GOT3 (cell line): ENCODE measurements around the gene KAZN.

Source experiments
- DNase-seq: peaks from one replicate; lab custom pipeline; 2025; ENCODE audit warnings: mixed read lengths; lab: John Stamatoyannopoulos, UW

KAZN gene

DNA sequence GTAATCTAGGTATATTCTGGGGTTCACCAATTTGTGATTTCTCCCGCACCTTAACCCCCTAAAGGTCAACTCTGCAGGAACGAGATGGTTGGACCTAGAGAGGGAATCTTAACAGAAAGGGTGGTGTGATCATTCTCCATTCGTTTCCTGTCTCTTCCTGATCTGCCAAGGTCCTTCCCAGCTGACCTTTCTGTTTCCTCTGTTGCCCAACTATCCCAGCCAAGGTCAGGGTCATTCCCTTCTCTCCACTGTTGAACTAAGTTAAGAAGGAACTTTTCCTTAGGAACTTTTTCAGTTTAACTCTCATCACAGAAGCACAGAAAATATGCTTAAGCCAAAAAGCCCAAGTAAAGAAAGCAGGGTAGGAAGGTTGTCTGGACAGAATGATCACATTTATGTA lies 49.3 kb downstream of the KAZN start:
- no peak for DNase-seq

DNA sequence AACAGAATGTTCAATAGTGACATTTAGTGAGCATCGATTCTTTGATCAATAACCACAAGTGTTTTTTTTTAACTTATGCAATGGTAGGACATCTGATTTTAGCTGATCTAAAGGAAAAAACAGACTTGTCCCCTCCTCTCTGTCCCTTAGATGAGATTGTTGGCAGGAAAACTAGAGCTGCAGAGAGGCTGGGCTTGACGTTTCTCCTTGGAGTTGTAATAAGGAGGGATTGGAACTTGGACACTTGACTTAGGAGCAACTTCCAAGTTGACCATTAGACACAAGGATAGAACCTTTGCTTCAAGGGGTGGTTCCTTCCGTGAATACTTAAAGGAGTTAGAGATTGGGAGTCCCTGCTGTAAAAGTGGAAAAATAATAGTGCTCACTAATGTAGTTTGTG lies 49.9 kb downstream of the KAZN start:
- DNase-seq, result no peak

DNA sequence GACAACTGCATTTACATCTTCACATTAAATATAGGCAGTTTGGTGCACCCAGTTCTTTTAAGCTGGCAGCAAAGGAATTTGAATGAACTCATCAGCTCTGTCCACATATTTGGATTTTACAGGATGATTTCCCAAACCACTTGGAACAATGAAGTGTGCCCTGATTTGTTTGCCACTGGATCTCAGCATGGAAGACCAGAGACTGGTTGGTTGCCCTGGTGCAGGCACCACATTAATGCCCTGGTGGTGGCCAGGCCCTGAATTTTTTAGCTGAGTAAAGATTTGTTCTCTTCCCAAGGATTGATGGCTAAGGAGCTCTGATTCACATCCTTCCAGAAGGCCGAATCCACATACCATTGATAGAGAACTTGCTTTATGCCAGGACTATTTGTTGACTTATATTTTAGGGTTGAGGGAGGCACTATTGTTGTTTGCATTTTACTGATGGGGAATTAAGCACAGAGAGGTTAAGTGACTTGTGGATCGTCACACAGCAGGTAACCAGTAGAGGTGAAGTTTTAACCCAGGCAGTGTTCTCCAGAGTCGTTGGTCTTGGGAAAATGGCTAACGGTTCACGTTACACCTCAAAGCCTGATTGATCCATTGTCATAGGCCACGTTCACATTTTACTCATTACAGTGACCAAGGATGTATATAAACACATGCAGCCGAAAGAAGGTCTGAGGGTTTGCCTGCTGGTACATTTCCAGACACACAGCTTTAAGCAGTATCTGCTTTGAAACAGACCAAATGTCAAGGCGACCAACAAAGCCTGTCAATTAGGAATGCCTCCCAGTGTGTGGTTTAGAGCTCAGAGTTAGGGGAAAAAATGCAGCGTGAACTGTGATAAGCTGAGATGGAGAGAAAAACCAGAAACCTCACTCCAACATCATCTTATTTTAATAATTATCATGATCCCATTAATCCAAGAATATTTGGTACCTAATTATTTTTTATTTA lies 50.7 kb downstream of the KAZN start:
- no peak for DNase-seq

DNA sequence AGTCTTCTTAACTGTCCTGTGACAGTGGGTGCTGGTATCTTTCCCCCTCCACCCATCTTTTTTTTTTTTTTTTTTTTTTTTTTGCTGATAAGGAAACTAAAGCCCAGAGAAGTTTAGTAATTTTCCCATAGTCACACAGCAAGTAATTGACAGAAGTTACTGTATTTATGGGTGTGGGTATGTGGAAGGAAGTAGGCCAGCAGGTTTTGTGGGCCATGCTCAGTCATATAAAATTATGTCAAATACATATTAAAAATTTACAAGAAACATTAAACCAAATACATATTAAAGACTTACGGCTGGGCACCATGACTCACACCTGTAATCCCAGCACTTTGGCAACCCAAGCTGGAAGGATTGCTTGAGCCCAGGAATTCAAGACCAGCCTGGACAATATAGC lies 51.5 kb downstream of the KAZN start:
- no peak for DNase-seq

DNA sequence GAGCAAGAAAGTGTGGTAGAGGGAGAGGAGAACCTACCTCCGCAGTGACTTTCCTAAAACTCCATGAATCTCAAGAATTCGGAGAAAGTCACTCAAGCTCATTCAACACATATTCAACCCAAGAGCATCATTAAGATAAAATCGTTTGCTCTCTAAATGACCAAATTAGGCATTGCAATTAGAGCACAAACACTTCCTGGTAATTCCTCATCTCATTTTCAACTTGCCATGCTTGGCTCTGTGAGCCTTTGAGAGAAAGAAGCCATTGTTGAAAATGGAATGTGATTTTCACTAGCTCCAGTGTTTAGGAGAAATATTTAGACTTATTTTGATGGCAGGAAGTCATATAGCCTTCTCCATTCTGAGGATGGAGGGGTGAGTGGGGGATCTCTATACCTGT lies 52.5 kb downstream of the KAZN start:
- DNase-seq, result no peak

DNA sequence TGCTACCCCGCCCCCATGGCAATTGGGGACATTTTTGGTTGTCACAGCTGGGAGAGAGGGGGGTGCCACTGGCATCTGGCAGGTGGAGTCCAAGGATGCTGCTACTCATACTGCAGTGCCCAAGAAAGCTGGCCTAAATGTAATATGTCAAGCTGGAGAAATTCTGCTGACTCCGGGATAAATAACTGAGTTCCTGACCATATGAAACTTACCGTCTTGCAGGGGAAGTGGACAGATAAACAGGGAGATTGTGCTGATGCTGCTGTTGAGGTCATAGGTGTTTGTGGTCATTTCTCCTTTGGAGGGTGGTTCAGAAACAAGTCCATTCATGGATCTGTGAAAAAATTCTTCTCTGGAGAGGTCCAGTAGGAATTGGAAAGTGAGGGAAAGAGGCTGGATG lies 54.4 kb downstream of the KAZN start:
- DNase-seq, result no peak

DNA sequence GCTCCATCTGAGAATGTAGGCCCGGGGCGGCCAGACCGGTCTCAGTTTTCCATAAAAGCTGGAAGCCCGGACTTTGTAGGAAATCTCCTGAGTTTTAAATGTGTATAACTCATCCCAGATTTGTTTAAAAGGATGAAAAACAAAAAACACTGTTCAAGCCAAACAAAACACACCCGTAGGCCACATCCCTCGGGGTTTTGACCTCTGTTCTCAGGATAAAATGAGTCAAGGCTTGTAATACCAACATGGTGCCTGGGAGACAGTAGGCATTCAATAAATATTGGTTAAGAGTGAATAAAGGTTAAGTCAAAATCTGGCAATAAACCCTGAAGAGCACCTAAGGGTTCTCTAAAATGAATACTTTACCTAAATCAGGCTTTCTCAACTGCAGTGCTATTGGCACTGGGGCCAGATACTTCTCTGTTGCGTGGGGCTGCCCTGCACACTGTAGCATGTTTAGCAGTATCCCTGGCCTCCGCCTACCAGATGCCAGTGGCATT lies 55.0 kb downstream of the KAZN start:
- no peak for DNase-seq

DNA sequence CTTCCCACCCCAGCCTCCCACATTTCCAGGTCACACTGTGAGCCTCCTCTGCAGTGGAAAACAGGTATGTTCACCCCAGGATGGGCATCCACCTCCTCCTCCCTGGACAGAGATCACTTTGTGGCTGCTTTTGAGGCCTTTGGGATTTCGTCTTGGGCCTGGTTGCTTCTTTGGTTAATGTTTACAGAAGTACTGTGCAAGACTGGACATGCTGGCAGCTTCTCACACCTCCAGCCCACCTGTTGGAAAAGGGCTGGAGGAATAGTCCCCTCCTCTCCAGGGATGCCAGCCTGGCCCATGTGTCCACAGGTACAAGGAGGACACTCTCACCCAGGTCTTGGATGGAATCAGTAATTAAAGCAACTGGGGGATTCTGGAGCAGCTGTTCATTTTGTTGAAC lies 56.1 kb downstream of the KAZN start:
- DNase-seq, result no peak

DNA sequence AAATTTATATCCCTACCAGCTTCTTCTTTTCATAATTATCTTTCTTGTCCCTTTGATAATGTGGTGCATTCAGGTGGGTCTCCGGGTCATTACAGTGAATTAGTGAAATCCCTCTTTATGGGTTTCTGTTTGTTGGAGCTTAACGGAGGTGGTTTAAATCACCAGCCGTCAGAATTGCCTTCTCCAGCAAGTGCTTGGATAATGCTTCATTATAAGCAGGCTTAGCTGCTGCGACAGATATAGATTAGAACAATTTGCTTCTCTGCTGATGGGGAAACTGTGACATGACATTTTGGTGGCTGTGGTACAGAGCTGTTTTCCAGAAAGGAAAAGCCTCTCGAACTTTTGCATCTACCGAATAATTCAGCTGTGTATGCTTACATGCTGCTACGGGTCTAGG lies 56.9 kb downstream of the KAZN start:
- no peak for DNase-seq

DNA sequence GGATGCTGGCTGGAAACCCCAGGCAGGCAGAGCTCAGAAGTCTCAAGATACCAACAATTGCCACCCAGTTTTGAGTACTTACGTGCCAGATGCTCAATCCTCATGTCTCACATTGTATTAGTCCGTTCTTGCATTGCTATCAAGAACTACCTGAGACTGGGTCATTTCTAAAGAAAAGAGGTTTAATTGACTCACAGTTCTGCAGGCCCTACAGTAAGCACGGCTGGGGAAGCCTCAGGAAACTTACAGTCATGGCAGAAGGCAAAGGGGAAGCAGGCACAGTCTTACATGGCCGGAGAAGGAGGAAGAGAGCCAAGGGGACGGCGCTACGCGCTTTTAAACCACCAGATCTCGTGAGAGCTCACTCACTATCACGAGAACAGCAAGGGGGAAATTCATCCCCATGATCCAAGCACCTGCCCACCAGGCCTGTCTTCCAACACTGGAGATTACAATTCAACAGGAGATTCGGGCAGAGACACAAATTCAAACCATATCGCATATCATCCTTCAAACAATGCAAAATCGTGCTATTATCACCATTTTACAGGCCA lies 58.0 kb downstream of the KAZN start:
- DNase-seq, result no peak

DNA sequence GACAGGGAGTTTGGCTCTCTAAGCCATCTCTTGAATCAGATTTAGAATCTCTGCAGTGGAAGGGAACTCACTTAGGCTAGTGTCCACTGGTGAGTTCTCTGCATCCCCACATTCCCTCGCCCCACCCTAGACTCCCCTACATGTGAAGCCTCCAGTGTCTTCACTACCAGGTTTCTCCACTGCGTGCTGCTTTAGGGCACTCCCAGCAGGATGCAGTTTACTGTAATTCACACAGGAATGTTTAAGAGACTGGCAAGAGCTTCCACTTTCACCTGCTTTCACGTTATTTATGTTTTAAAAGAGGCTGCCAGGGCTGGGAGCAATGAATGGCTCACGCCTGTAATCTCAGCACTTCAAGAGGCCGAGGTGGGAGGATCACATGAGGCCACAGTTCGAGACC lies 60.2 kb downstream of the KAZN start:
- no peak for DNase-seq

DNA sequence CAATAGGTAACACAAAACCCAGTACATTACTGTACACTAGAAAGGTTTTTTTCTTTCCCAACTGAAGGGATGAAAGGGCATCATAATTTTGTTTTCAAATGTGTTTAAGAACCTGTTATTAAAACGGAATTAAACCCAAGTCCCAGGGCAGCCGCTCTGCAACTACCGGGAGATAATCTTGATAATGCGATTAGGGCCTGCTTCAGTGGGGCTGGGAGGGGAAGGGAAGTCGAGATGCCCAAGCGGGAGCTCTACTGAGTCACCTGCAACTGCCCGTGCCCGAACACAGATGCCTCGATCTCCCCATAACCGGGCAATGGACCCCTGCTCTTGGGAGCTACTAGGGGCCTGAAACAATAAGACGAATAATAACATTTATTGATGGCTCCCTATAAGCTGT lies 61.4 kb downstream of the KAZN start:
- DNase-seq, result no peak

DNA sequence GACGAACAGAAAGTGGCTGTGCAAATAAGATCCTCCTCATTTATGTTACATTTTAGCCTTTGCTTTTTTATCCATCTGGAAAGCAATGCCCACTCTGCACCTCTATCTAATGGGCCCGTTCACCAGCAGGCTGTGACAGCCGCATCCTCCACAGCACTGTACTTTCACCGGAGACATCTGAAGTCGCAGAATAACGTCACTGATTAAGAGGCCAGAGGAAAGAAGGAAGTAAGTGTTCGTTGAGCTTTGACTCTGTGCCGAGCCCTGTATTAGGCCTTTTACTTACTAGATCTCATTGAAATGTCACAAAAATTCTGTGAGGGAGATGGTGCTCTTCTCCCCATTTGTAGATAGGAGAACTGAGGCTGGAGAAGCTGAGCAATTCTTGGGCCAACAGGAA lies 62.3 kb downstream of the KAZN start:
- DNase-seq, result no peak

DNA sequence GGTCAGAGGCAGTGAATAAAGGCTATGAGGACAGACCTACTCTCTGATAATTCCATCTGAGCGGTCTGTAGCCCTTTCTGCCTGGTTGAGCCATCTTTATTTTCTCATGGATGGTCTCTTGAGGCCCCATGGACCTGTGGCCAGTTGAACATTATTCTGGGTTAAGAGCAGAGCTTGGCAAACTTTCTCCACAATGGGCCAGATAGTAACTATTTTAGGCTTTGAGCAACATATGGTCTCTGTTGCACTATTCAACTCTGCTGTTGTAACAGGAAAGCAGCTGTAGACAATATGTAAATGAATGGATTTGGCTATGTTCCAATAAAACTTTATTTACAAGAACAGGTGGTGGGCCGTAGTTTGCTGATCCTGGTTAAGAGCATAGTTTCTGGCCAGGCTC lies 62.7 kb downstream of the KAZN start:
- no peak for DNase-seq

DNA sequence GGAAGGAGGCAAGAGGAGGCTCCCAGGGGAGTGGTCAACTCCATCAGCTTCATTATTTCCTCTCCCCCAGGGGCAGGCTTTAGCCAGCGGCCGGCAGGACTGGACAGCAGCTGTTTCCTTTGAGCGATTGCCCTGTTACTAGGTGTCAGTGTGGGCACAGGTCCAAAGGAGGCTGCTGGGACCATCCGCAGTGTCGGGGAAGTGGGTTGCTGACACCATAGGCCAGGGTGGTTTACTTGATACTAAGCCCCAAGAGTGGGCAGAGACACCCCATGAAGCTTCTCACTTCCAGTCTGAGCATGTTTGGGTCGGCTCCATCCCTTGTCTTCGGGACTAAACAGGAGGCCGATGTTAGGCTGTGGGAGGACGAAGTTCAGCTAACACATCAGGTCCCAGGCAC lies 63.6 kb downstream of the KAZN start:
- no peak for DNase-seq

DNA sequence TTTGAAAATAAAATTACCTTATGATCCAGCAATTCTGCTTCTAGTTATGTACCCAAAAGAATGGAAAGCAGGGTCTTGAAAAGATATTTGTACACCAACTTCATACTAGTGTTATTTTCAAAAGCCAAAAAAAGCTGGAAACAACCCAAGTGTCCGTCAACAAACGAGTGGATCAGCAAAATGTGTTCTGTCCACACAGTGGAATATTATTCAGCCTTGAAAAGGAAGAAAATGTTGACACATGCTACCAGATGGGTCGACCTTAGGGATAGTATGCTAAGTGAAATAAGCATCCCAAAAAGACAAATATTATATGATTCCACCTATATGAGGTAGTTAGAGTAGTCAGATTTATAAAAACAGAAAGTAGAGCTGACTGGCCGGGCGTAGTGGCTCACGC lies 65.3 kb downstream of the KAZN start:
- no peak for DNase-seq

DNA sequence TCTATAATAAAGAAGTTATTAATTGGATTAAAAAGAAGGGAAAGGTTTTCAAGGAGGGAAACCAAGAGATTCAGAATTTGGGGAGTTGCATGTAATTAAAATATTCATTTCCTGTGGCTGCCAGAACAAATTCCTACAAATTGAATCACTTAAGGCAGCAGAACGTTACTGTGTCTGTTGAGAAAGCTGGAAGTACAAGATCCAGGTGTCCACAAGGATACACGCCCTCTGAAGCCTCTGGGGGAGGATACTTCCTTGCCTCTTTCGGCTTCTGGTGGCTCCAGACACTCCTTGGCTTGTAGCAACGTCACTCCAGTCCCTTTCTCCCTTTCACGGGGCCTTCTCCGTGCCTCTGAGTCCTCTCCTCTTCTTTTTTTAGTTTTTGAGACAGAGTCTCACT lies 67.9 kb downstream of the KAZN start:
- no peak for DNase-seq

DNA sequence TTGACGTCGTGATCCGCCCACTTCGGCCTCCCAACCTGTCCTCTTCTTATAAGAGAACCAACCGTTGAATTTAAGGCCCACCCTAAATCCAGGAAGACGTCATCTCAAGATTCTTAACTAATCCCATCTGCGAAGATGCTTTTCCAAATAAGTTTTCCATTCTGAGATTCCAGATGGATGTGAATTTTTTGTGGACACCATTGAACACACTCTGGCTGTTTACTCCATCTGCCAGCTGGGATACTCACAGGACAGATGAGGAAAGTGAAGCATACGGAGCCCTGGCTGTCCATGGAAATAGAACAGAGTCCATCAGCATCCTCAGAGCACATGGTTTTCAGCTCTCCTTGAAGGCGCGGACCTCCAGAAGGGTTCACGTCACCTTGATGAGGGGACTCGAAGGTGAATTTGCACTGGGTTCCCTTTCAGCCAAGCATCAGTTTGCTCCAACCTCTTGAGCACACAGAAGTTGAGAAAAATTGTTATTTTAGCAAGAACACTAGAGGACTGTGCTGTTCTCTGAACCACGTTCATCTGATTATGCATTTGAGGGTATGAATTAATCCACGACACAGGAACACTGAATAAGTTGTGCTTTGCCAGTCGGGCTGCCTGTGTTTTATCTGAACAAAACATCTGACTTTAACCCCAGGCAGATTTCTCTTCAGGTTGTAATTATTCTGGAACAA lies 68.6 kb downstream of the KAZN start:
- no peak for DNase-seq

DNA sequence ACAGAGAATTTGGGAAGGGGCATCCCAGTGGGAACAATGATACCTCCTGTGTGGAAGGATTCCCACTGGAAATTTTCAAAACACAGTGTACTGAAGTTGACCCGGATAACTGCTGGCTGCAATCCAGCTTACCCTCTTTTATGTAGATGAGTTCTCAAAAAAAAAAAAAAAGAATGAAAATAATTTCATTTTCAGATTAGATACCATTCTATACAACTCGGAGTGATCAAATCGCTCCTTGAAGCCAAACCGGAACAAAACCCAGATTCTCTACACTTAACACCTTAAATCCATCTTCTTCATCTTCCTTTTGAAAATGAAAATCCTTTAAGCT lies 69.1 kb downstream of the KAZN start:
- DNase-seq, result no peak

DNA sequence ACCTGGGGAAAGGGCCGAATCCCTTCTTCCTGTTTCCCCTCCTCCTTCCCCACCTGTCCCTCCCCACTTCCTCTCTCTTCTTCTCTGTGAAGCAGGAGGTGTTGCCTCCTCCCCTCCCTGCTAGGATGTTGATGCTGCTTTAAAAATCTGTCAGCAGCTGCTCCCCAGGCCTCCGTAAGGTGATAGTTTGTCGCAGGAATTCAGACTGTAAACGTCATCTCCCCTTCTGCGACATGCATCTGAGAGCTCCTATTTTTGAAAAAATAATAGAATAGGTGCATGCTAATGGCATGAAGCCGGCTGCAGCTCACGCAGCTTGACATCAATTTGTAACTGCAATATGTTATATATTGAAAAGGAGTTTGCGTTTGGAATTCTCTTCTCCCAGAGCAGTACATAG lies 70.1 kb downstream of the KAZN start:
- no peak for DNase-seq

DNA sequence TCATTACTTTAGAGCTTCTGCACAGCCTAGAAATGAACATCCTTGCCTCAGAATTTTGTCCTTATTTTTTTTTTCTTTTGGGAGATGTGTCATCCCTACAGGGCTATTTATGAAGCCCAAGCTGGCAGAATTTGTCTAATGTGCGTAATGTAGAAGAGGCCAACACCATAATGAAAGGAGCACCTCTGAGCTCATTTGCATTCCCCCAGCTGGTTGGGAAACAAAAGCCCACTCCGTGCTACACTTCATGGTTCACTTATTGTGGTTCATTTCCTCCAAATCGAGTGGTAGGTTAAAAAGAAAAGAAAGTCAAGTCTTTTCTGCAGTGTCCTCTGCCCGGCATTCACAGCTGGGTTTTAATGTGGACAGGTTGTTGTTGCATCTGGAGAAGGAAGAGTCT lies 73.5 kb downstream of the KAZN start:
- no peak for DNase-seq

DNA sequence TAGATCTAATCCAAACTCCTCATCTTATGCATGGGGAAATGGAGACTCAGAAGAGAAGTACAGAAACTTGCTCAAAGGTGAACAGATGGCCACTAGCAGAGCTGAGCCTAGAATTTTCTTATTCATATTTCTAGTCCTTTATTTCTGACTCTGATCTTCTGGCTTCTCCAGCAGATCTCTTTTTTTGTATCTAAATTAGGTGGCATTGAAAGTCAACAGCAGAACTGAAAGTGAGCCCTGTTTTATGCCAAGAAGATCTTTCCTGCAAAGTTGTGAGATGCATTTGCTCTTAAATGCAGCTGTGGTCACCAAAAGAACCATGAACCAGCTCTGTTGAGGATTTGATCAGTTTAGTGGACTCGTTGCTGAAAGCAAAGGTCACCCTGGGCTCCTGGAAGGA lies 75.5 kb downstream of the KAZN start:
- no peak for DNase-seq

DNA sequence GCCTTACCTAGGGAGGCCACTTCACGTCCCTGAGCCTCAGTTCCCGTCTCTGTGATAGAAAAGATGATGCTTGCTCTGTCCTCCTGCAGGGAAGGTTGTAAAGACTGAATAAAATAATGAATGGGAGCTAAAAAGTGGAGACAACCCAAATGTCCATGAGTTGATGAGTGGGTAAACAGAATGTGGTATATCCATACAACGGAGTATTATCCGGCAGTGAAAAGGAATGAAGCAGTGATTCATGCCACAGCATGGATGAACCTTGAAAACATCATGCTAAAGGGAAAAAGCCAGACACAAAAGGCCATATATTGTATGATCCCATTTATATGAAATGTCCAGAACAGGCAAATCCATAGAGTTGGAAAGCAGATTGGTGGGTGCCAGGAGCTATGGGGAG lies 77.9 kb downstream of the KAZN start:
- DNase-seq, result no peak
